HK-2 (cell line): ENCODE data around the gene MLF2.

Source experiments
- DNase-seq: peaks from one replicate; pipeline ENCODE4 v3.0.0-alpha.2; 2018; ENCODE audit not compliant: unreplicated experiment

The MLF2 gene, protein sequence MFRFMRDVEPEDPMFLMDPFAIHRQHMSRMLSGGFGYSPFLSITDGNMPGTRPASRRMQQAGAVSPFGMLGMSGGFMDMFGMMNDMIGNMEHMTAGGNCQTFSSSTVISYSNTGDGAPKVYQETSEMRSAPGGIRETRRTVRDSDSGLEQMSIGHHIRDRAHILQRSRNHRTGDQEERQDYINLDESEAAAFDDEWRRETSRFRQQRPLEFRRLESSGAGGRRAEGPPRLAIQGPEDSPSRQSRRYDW

DNA sequence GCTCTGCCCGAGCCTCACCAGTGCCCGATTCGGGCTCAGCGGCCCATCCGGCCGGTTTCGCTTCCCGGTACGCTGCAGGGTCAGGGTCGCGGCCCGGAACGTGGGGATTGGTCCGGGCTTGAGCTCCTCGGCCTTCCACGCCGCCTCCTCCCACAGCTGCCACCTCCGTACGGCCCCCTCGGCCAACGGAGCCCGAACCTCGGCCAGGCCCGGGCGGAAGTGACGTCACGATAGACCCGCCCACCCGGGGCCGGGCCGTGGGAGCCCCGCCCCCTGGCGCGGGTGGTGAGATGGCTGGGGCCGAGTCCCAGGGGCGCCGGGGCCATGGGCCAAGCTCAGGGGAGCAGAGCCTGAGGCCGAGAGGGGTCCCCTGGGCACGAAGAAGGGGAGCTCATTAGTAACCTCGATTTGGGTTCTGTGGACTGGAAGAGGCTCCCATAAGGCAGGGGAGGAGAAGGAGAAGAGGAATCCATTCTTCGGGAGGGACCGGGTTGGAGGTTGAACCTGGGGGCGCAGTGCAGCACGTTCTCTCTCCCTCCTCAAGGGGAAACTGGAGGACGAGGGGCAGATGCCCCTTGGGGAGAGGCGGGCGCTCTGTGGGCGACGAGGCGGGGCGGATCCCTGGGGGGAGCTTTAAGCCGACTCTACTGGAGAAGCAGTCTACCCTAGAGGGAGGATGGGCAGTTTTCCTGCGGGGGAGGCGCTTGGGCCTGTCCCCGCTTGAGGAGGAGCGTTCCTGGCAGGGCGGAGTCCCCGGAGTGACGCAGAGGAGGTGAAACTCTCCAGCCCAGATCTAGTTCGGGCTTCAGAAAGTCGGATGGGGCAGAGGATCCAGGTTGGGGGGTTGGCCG, at the start of gene MLF2:
TSS of gene MLF2 (minus strand) at position 221 of the 851 bp plus-strand sequence. CDS start 807 bp downstream, outside the sequence.
- DNase-seq, result peak; percentile 98

DNA sequence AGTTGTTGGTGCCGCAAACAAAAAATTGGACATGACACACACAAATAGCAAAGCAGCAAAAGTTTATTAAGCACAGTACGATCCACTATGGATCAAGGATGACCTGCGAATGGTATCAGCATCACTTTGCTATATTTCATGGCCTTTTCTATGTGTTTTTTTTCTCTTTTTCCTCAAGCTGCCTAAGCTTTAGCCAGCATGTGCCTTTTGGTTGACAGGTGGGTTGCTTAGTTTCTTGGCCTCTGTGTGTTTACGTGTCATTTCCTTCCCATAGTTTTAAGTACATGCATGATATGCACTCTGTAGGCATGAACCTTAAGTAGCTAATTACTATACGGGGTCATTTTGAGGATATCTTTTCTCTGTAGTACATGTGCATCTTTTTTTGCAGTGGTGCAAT, 46.2 kb upstream of the MLF2 start:
- DNase-seq, result no peak

DNA sequence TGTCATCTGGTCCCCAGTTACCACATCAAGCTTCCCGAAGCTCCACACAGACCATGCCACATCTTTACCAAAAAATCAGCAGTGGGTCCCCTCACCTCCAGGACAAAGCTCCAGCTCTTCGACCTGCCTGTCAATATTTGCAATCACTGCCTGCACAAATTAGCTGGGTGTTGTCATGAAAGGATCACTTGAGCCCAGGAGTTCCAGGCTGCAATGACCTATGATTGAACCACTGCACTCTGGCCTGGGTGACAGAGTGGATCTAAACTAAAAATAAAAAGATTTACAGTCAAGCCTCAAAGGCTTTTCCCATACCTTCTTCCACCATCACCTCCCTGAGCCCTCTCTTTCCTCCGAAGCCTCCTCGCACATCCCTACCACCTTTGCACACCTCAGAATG, 43.6 kb upstream of the MLF2 start:
- no peak for DNase-seq

GRCh38 chr12:6795088-6795487, 42.1 kb upstream of the MLF2 start:
- DNase-seq, result no peak

DNA sequence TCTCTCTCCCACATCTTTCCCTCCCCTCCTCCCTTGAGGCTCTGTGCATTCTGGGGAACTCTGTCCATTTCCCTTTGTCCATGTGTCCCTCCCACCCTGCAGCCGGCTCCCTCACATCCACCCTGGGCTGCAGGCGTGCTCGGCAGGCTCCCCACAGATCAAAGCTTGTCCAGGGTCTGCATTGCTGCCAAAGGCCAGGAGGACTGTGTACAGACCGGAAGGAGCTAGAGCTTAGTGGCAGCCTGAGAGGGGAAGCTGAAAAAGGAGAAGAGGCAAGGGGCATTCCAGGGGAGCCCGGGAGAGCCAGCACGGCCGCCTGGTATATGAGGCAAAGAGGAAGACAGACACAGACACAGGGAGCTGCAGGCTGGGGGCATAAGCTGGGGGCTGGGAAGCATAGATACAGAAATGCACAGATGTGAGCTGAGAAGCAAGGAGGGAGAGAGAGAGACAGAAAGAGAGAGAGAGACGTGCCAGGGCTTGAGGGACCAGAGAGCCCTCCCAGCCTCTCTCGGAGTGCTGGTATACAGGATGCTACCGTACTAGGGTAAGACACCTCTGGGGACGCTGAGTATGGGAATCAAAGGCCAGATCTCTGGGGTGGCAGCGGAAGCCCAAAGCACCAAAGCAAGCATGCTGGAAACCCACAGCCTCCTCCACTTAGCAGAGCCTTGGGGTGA, 39.7 kb upstream of the MLF2 start:
- no peak for DNase-seq

DNA sequence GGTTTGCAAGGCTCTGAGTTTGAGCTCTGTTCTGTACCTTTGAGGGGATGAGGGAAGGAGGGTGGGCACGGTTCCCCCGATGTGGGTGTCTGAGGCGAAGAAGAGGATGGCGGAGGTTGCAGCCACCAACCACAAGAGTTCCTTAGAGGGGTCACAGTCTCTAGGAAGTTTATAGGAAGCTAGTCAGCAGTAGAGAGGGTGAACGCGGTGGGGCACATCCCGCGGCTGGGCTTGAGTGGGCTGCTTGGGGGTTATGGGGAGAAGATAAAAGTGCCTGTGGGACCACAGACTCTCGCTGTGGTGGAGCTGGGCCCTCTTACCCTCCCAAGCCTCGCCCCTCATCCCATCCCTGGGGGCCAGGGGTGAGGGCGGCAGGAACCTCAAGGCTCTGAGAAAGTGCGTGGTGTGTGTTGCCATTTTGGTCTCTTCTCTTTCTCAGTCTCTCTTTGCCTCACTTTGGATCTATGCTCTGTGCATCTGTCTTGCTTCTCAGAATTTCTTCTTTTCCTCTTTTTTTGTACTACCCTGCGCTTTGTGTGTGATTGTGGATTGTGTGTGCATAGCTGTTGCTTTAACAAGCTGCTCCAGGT, 39.1 kb upstream of the MLF2 start:
- DNase-seq, result no peak

GRCh38 chr12:6790496-6791150, 37.7 kb upstream of the MLF2 start:
- no peak for DNase-seq

DNA sequence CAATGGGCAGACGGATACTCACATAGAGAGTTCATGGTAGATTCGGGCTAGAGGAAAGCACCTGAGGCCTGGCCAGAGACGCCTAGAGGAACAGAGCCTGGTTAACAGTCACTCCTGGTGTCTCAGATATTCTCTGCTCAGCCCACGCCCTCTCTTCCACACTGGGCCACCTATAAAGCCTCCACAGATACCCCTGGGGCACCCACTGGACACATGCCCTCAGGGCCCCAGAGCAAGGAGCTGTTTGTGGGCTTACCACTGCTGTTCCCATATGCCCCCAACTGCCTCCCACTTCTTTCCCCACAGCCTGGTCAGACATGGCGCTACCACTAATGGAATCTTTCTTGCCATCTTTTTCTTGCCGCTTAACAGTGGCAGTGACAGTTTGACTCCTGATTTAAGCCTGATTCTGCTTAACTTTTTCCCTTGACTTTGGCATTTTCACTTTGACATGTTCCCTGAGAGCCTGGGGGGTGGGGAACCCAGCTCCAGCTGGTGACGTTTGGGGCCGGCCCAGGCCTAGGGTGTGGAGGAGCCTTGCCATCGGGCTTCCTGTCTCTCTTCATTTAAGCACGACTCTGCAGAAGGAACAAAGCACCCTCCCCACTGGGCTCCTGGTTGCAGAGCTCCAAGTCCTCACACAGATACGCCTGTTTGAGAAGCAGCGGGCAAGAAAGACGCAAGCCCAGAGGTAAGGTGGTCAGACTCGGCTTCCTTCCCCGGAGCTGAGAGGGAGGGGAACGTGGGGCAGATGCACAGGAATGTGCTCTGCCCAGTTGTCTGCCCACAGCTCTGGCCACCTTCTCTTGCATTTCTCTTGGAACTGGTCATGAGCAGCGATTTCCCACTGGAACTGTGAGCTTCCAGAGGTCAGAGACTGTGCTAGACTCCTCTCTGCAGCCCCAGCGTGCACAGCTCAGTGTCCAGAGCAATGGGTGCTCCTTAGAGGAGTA, 36.3 kb upstream of the MLF2 start, which contains the start of gene CD4:
TSS of gene CD4 (plus strand) at position 557 of the 953 bp plus-strand sequence. CDS start 10,611 bp downstream, outside the sequence.
- no peak for DNase-seq

GRCh38 chr12:6787309-6787708, 34.4 kb upstream of the MLF2 start:
- no peak for DNase-seq

DNA sequence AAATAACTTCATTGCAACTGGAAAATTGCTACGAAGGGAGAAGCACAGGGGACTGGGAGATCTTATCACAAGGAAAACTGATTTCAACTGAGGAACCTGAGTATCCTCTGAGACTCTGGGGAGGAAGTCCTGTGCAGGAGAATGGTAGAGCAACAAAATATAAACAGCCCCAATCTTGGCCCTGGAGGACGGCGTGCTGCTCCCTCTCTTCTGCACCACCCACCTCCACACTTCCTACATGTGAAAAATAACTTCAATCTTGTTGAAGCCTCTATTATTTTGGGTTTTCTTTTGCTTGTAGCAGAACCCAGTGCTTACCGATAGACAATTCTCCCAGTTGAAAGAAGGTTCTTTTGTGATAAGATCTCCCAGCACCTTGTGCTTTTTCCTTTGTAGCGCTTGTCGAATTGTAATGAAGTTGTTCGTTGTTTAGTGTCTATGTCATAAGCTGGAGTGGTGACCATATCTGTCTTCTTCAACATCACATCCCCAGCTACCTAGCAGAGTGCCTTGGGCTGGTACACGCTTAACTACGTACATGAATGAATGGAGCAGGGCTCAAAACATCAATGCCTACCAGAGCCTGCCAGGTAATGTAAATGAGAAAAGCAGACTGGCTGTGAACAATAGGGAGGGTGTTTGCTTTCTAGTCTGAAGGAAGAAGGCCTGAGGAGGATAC, 33.6 kb upstream of the MLF2 start:
- no peak for DNase-seq

DNA sequence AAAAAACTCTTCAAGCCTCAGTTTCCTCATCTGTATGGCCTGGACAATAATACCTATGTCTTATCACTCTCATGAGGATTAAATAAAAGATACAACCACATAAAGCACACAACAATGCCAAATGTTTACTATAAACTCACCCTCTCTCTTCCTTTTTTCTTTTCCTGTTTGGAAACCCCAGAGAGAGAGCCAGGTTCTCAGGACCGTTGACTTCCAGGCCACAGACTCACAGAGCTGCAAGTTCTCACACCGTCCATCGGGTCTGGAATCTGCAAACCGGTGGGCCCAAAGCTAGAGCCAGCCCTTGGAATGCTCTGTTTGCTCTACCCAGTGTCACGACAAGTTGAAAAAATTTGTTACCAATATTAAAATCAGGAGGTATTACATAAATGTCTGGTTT, 31.8 kb upstream of the MLF2 start:
- no peak for DNase-seq

GRCh38 chr12:6784296-6784695, 31.4 kb upstream of the MLF2 start:
- no peak for DNase-seq

DNA sequence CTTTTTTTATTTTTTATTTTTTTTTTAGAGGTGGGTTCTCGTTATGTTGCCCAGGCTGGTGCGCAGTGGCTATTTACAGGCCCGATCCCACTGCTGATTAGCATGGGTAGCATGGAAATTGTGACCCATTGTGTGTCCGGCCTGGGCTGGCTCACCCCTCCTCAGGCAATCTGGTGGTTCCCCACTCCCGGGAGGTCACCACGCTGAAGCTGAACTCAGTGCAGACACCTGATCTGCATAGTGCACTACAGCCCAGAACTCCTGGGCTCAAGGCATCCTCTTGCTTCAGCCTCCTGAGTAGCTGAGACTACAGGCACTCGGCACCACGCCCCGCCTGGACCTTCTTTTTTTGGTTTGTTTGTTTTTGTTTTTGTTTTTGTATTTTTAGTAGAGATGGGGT, 30.9 kb upstream of the MLF2 start:
- DNase-seq, result no peak

DNA sequence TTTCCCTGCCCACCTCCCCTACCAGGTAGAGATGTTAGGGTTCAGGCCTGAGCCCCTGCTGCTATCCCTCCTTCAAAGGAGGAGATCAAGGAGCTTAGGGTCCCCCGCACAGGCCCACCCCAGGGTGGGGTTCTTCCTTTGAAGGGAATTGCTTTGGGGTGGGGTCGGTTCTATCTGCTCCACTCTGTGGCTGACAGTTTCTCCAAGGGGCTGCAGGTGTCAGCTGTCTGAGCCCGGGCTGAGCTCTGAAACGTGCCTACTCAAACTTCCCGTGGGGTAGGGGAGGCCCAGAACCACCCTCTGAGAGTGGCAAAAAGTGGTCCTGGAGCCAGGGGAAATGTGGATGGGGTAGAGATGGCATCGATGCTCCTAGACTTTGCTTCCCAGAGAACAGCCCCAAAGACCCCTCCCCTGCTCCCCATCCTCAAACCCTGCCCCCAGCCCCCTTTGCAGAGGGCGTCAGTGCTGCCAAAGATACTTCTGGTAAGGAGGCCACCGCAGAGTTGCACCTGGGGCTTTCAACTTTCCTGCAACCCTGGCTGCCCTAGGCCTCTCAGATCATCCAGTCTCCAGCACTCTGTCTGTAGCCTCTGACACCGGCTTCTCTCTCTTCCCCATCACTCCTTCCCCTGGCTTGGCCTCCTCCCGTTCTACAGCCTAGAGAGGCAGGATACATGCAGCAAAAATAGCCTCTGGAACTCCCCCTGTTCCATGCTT, 30.1 kb upstream of the MLF2 start:
- DNase-seq, result no peak

- no peak for DNase-seq
Observed at GRCh38 chr12:6782119-6782518, 29.2 kb upstream of the MLF2 start.

DNA sequence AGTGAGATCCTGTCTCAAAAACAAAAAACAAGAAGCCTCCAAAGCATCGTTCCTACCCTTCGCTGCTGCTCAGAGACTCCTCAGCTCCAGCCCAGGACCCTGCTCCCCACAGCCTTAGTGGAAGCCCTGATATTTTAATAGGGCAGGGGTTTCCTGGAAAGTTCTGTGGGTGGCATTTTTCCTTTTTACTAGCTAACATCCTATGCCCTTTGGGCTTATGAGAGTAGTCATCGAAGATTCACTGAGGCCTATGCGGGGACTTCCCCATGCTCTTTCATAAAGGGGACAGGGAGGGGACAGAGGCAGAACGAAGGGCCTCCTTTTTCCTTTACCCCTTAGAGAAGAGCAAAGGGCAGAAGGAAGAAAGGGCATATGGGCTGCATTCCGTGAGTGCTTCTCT, 27.6 kb upstream of the MLF2 start:
- no peak for DNase-seq

DNA sequence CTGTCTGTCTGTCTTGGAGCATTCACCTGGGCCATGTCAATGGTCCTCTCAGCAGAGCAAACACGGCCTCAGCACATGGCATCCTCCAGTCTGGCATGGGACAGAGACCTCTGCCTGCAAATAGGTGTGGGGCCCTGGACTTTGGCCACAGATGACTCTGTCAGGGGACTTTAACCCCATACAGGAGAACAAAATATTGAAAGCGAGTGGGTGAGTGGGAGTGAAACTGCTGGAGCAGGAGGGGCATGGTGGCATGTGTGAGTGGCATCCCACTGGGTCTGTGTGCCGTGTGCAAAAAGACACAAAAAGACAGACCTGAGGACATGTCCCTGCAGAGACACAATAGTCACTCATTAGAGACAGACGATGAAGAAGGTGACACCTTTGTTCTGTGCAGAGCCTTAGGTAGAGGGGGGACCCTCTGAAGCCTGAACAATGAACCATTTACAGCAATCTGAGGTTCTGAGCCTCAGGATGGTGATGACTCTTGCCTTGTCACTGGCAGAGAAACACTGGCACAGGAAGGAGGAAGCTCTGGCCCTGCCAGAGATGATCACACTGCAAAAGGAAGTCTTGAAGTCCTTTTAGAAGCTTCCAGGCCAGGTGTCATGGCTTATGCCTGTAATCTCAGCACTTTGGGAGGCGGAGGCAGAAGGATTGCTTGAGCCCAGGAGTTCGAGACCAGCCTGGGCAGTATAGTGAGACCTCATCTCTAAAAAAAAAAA, 26.9 kb upstream of the MLF2 start:
- DNase-seq, result no peak
